Gastrocnemius medialis (tissue), 4 donors: ENCODE measurements around the gene CDC14A.

Experiments used
- CTCF ChIP-seq, 5 experiments: fragments of 450-650 bp in 3 of 5; fragments of 200-600 bp in 2 of 5; sonication (generic) in 2 of 5; IDR thresholded peaks in 4 of 5; conservative IDR thresholded peaks in 1 of 5; 1 replicate in 4 of 5; 2 replicates in 1 of 5; pipeline ENCODE4 v1.5.1; 2016 to 2019; ENCODE audit warnings: antibody characterized with exemption in 5 of 5, mild to moderate bottlenecking in 3 of 5, moderate library complexity in 3 of 5
- POLR2A ChIP-seq, 2 donors: fragments of 450-650 bp; IDR thresholded peaks; one replicate each; pipeline ENCODE4 v1.6.1; 2017; ENCODE audit warnings: antibody characterized with exemption in 2 of 2, mild to moderate bottlenecking in 2 of 2, moderate library complexity in 2 of 2

GRCh38 chr1:100552922-100553321 lies 200.6 kb downstream of the CDC14A start:
- no peak for TF ChIP-seq POLR2A (IDR thresholded peaks at IDR 0.05)
- no peak for TF ChIP-seq CTCF (IDR thresholded peaks at IDR 0.05 in 4 of 5, conservative IDR thresholded peaks at IDR 0.05 in 1 of 5)
